Type B pancreatic cell (in vitro differentiated cells): ENCODE data around the gene AP2B1. TPM values are rescaled to one million over a fixed set of nuclear protein-coding genes. Genes with fewer than 3 reads are reported as not detected.
A peak's percentile ranks its signal among the peaks of the same experiment; 100 is the strongest.

Source experiments
- DNase-seq: peaks from one replicate; pipeline ENCODE4 v3.0.0; 2021; ENCODE audit warnings: mixed read lengths; ENCODE audit not compliant: unreplicated experiment; ENCODE audit errors: extremely low spot score
- H3K27ac Mint-ChIP-seq: 2 replicates; pipeline ENCODE4 v1.8.0; 2021; ENCODE audit warnings: mild to moderate bottlenecking, mixed read lengths
- H3K27me3 Mint-ChIP-seq: 2 replicates; pipeline ENCODE4 v1.8.0; 2021; ENCODE audit warnings: mixed read lengths
- H3K36me3 Mint-ChIP-seq: 2 replicates; pipeline ENCODE4 v1.8.0; 2021; ENCODE audit warnings: mixed read lengths
- H3K4me1 Mint-ChIP-seq: one replicate; pipeline ENCODE4 v1.8.0; 2021; ENCODE audit warnings: mixed read lengths; ENCODE audit not compliant: unreplicated experiment
- H3K4me3 Mint-ChIP-seq: 2 replicates; pipeline ENCODE4 v1.8.0; 2021; ENCODE audit warnings: mild to moderate bottlenecking, mixed read lengths
- H3K9me3 Mint-ChIP-seq: 2 replicates; pipeline ENCODE4 v1.8.0; 2021; ENCODE audit warnings: mixed read lengths
- total RNA-seq: library from RNA; stranded (reverse); gene quantifications from 2 replicates; pipeline ENCODE4 v1.2.1, GENCODE V29; 2021; ENCODE audit warnings: low replicate concordance
- TF ChIP-seq, protein P1 (sequence below): fragments of 200-600 bp; sonication (generic); conservative IDR thresholded peaks from 2 replicates; pipeline ENCODE4 v1.5.0; 2021; ENCODE audit warnings: antibody characterized with exemption, mild to moderate bottlenecking

Gene AP2B1
- total RNA-seq, 1 donor from 2014 or later: 165 TPM

- Mint-ChIP-seq H3K27me3 (peaks cover 5% of the 10 kb centered on the region), H3K4me1 (peaks cover 49% of the 10 kb centered on the region), H3K9me3 (no peaks in the 10 kb centered on the region), H3K36me3 (peaks cover 17% of the 10 kb centered on the region), H3K27ac (peak overlapping the region; percentile 11), H3K4me3 (peak overlapping the region; percentile 67)
- no peak for DNase-seq
- TF ChIP-seq, protein P1, sequence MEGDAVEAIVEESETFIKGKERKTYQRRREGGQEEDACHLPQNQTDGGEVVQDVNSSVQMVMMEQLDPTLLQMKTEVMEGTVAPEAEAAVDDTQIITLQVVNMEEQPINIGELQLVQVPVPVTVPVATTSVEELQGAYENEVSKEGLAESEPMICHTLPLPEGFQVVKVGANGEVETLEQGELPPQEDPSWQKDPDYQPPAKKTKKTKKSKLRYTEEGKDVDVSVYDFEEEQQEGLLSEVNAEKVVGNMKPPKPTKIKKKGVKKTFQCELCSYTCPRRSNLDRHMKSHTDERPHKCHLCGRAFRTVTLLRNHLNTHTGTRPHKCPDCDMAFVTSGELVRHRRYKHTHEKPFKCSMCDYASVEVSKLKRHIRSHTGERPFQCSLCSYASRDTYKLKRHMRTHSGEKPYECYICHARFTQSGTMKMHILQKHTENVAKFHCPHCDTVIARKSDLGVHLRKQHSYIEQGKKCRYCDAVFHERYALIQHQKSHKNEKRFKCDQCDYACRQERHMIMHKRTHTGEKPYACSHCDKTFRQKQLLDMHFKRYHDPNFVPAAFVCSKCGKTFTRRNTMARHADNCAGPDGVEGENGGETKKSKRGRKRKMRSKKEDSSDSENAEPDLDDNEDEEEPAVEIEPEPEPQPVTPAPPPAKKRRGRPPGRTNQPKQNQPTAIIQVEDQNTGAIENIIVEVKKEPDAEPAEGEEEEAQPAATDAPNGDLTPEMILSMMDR: no peak
Observed at GRCh38 chr17:35725802-35726126, 138.6 kb downstream of the AP2B1 start.

DNA sequence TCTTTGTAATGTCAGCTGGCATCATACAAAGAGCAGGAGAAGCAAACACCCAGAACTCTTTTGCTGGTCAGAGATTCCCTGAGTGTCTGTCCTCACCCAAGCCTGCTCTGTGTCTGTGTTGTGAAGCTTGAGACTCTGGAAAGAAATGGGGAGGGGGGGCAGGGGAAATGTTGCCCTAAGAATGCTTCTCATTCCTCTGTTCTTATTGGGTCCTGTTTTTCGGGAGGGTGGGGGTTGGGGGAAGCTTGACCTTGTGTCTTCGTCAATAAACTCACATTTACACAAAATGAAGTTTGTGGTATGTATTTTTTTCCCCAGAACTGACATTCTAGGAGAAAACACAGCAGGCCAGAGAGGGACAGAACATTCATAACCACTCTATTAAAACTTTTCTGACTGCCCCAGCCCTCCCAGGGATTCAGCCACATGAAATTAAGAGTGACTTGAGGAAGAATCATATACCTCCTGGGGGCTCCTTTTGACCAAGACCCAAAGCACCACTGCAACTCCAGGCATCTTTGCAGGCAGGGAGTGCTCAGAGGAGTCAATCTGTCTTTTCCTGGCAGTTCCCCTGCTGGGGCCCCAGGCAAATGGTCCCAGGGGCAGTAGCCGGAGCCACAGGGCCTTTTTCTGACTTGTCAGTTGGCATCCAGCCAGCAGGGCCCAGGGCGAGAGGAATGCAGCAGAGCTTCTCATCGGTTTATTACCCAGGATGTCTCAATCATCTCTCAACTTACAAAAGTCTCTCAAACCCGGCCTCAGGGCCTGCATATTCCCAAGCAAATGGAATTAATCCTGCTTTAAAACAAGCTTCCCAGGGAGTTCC lies 139.2 kb downstream of the AP2B1 start:
- TF ChIP-seq, protein P1: no peak
- H3K4me3 Mint-ChIP-seq: peak overlapping the region; percentile 67
- H3K9me3 Mint-ChIP-seq: no peaks in the 10 kb centered on the region
- H3K36me3 Mint-ChIP-seq: peaks cover 15% of the 10 kb centered on the region
- DNase-seq: peak; percentile 86
- H3K27me3 Mint-ChIP-seq: peaks cover 10% of the 10 kb centered on the region
- H3K4me1 Mint-ChIP-seq: peaks cover 54% of the 10 kb centered on the region
- peak overlapping the region; percentile 21 for H3K27ac Mint-ChIP-seq

GRCh38 chr17:35726953-35727460 lies 139.9 kb downstream of the AP2B1 start:
- peak overlapping the region; percentile 21 for H3K27ac Mint-ChIP-seq
- TF ChIP-seq, protein P1: no peak
- peaks cover 11% of the 10 kb centered on the region for H3K36me3 Mint-ChIP-seq
- peak overlapping the region; percentile 26 for H3K4me3 Mint-ChIP-seq
- DNase-seq: no peak
- H3K27me3 Mint-ChIP-seq: peaks cover 10% of the 10 kb centered on the region
- H3K4me1 Mint-ChIP-seq: peaks cover 54% of the 10 kb centered on the region
- no peaks in the 10 kb centered on the region for H3K9me3 Mint-ChIP-seq

DNA sequence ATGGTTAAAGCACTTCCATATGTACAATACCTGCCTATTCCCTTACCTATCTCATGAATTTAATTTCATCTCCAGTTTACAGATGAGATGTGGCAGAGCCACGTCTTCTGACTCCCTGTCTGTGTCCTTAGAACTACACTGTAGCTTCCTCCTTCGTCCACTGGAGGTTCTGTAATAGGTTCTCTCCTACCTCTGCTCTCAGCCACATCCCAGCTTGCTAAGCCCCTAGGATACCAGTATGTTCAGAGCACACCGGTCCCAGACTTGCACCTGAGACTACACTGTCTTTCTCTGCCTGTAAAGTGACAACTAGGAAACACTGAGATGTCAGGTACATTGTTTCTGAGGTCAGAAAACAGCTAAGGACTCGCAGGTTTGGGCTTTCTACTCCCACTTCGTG lies 140.5 kb downstream of the AP2B1 start:
- TF ChIP-seq, protein P1: no peak
- Mint-ChIP-seq H3K36me3 (peaks cover 11% of the 10 kb centered on the region), H3K27ac (peak overlapping the region; percentile 21), H3K4me1 (peaks cover 54% of the 10 kb centered on the region), H3K9me3 (no peaks in the 10 kb centered on the region), H3K4me3 (peak overlapping the region; percentile 26), H3K27me3 (peaks cover 10% of the 10 kb centered on the region)
- no peak for DNase-seq

GRCh38 chr17:35728551-35728950 lies 141.4 kb downstream of the AP2B1 start:
- H3K36me3 Mint-ChIP-seq: peaks cover 9% of the 10 kb centered on the region
- peaks cover 10% of the 10 kb centered on the region for H3K27me3 Mint-ChIP-seq
- no peak for DNase-seq
- H3K4me3 Mint-ChIP-seq: no peak overlapping the region
- H3K27ac Mint-ChIP-seq: no peak overlapping the region
- TF ChIP-seq, protein P1: no peak
- no peaks in the 10 kb centered on the region for H3K9me3 Mint-ChIP-seq
- peaks cover 54% of the 10 kb centered on the region for H3K4me1 Mint-ChIP-seq
